HEK293T (cell line): ENCODE measurements around the gene SIM1.

Experiments
- CTCF ChIA-PET: fragments of 350-600 bp; formaldehyde crosslinking; extraction: SDS; loops from one replicate; lab custom pipeline; 2021; ENCODE audit warnings: antibody characterized with exemption, inconsistent platforms; lab: Yijun Ruan, JAX
- POLR2A ChIA-PET: fragments of 350-600 bp; formaldehyde crosslinking; extraction: SDS; loops from one replicate; lab custom pipeline; 2020; ENCODE audit warnings: antibody characterized with exemption, inconsistent platforms; lab: Yijun Ruan, JAX
- DNase-seq: peaks from one replicate; pipeline ENCODE4 v3.0.0; 2012; ENCODE audit warnings: mixed read lengths; ENCODE audit errors: extremely low spot score
- ARNT ChIP-seq: fragments of 450-650 bp; IDR thresholded peaks from 2 replicates; pipeline ENCODE4 v1.6.1; 2017; ENCODE audit warnings: mild to moderate bottlenecking
- BHLHE40 ChIP-seq: fragments of 450-650 bp; IDR thresholded peaks from 2 replicates; pipeline ENCODE4 v1.6.1; 2016; ENCODE audit warnings: mild to moderate bottlenecking, moderate library complexity, borderline replicate concordance
- CTBP1 ChIP-seq: fragments of 450-650 bp; IDR thresholded peaks from 2 replicates; pipeline ENCODE4 v1.6.1; 2016; ENCODE audit warnings: borderline replicate concordance
- ELF4 ChIP-seq: fragments of 450-650 bp; IDR thresholded peaks from 2 replicates; pipeline ENCODE4 v1.6.1; 2017; ENCODE audit warnings: antibody characterized with exemption
- FOXA1 ChIP-seq: fragments of 450-650 bp; IDR thresholded peaks from 2 replicates; pipeline ENCODE4 v1.6.1; 2016; ENCODE audit warnings: mild to moderate bottlenecking
- FOXK2 ChIP-seq: fragments of 450-650 bp; IDR thresholded peaks from 2 replicates; pipeline ENCODE4 v1.6.1; 2016; ENCODE audit warnings: mild to moderate bottlenecking
- FOXM1 ChIP-seq: fragments of 450-650 bp; IDR thresholded peaks from 2 replicates; pipeline ENCODE4 v1.6.1; 2017; ENCODE audit warnings: mild to moderate bottlenecking, borderline replicate concordance
- HDGF ChIP-seq: fragments of 450-650 bp; IDR thresholded peaks from 2 replicates; pipeline ENCODE4 v1.6.1; 2017; ENCODE audit warnings: antibody characterized with exemption, borderline replicate concordance
- L3MBTL2 ChIP-seq: fragments of 450-650 bp; conservative IDR thresholded peaks from 2 replicates; pipeline ENCODE4 v1.6.1; 2016; ENCODE audit warnings: mild to moderate bottlenecking
- LEF1 ChIP-seq: fragments of 450-650 bp; IDR thresholded peaks from 2 replicates; pipeline ENCODE4 v1.6.1; 2017; ENCODE audit warnings: mild to moderate bottlenecking, borderline replicate concordance
- NFRKB ChIP-seq: fragments of 450-650 bp; IDR thresholded peaks from 2 replicates; pipeline ENCODE4 v1.6.1; 2016; ENCODE audit warnings: mild to moderate bottlenecking, moderate library complexity
- PKNOX1 ChIP-seq: fragments of 450-650 bp; IDR thresholded peaks from 2 replicates; pipeline ENCODE4 v1.6.1; 2016
- SP1 ChIP-seq: fragments of 450-650 bp; IDR thresholded peaks from 2 replicates; pipeline ENCODE4 v1.6.1; 2017
- SUZ12 ChIP-seq: fragments of 450-650 bp; IDR thresholded peaks from 2 replicates; pipeline ENCODE4 v1.6.1; 2016; ENCODE audit warnings: mild to moderate bottlenecking
- TARDBP ChIP-seq: fragments of 450-650 bp; IDR thresholded peaks from 2 replicates; pipeline ENCODE4 v1.6.1; 2016
- ZNF384 ChIP-seq: fragments of 450-650 bp; IDR thresholded peaks from 2 replicates; pipeline ENCODE4 v1.6.1; 2016

Gene SIM1

GRCh38 chr6:100468016-100468622, 3.4 kb upstream of the SIM1 start:
- TF ChIP-seq HDGF (no peak), ARNT (no peak), CTBP1 (no peak), SUZ12 (no peak), PKNOX1 (no peak), ZNF384 (no peak), SP1 (no peak), FOXK2 (no peak), FOXM1 (no peak), FOXA1 (no peak), L3MBTL2 (no peak), ELF4 (no peak), LEF1 (no peak), TARDBP (no peak), BHLHE40 (no peak), NFRKB (no peak)
- ChIA-PET CTCF (no interaction called here), POLR2A (no interaction called here)
- DNase-seq, result no peak

GRCh38 chr6:100467129-100468015, 2.7 kb upstream of the SIM1 start:
- ChIA-PET CTCF (no interaction called here), POLR2A (no interaction called here)
- no peak for DNase-seq
- TF ChIP-seq CTBP1, result no peak
- no peak for TF ChIP-seq ELF4
- no peak for TF ChIP-seq HDGF
- TF ChIP-seq ARNT, result no peak
- TF ChIP-seq L3MBTL2, result no peak
- TF ChIP-seq FOXK2, result no peak
- TF ChIP-seq BHLHE40, result no peak
- TF ChIP-seq SP1, result no peak
- no peak for TF ChIP-seq TARDBP
- TF ChIP-seq NFRKB, result no peak
- TF ChIP-seq FOXA1, result no peak
- no peak for TF ChIP-seq PKNOX1
- no peak for TF ChIP-seq ZNF384
- TF ChIP-seq FOXM1, result no peak
- no peak for TF ChIP-seq SUZ12
- TF ChIP-seq LEF1, result no peak

- TF ChIP-seq CTBP1 (no peak), FOXK2 (no peak), PKNOX1 (no peak), ELF4 (no peak)
- ChIA-PET POLR2A (no interaction called here), CTCF (interaction anchor here (1.4 kb wide), 1 partner anchor 350 kb away, joined by 4 read pairs; no protein-coding TSS in a partner anchor)
- no peak for DNase-seq
Measured at GRCh38 chr6:100466410-100467128, 1.8 kb upstream of the SIM1 start.

GRCh38 chr6:100465701-100466409, 1.1 kb upstream of the SIM1 start:
- DNase-seq, result no peak
- TF ChIP-seq ARNT (no peak), SUZ12 (no peak), HDGF (no peak), PKNOX1 (no peak), LEF1 (no peak), SP1 (no peak), FOXA1 (no peak), FOXM1 (no peak), CTBP1 (no peak), ELF4 (no peak), FOXK2 (no peak), NFRKB (no peak), BHLHE40 (no peak), L3MBTL2 (no peak), ZNF384 (no peak), TARDBP (no peak)
- ChIA-PET CTCF (interaction anchor here (1.0 to 1.6 kb wide), 3 partner anchors 8 to 359 kb away, joined by 3 to 5 read pairs (median 4); no protein-coding TSS in a partner anchor), POLR2A (interaction anchor here (1.2 to 1.8 kb wide), 4 partner anchors 90 to 289 kb away, joined by 3 to 10 read pairs (median 4); no protein-coding TSS in a partner anchor)
